ENCODE results near the gene ABCF3.
"Not testable (repeated sequence)": the region's sequence is repeated elsewhere in the genome, so short reads cannot be mapped to it uniquely, and the experiment has no call there.

Gene ABCF3

DNA sequence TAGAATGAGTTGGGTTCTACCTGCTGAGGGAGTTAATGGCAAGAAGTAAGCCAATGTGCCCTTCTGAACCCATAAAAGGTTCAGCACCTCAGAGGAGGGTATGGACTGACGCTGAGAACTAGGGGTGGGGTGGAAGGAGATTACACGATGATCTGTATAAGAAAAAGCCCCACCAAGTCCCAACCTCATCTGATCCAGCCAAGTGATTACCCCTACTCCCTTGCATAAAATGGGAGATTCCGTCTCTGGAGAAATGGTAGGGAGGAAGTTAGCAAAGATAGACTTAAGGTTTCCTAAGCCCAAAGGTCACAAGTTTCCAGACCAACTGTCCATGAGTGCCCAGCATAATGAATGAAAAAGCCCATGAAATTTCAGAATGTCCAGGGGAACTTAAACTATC is 37.9 kb upstream of the ABCF3 start:
- H3K4me3 ChIP-seq (ENCODE audit: low read depth, low read length) = no peak overlapping the region
- DNase-seq (ENCODE audit: low read depth) = no peak
- TF ChIP-seq, protein P1, sequence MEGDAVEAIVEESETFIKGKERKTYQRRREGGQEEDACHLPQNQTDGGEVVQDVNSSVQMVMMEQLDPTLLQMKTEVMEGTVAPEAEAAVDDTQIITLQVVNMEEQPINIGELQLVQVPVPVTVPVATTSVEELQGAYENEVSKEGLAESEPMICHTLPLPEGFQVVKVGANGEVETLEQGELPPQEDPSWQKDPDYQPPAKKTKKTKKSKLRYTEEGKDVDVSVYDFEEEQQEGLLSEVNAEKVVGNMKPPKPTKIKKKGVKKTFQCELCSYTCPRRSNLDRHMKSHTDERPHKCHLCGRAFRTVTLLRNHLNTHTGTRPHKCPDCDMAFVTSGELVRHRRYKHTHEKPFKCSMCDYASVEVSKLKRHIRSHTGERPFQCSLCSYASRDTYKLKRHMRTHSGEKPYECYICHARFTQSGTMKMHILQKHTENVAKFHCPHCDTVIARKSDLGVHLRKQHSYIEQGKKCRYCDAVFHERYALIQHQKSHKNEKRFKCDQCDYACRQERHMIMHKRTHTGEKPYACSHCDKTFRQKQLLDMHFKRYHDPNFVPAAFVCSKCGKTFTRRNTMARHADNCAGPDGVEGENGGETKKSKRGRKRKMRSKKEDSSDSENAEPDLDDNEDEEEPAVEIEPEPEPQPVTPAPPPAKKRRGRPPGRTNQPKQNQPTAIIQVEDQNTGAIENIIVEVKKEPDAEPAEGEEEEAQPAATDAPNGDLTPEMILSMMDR (IDR thresholded peaks at IDR 0.05; ENCODE audit: low read depth, low read length, missing control alignments) = no peak

DNA sequence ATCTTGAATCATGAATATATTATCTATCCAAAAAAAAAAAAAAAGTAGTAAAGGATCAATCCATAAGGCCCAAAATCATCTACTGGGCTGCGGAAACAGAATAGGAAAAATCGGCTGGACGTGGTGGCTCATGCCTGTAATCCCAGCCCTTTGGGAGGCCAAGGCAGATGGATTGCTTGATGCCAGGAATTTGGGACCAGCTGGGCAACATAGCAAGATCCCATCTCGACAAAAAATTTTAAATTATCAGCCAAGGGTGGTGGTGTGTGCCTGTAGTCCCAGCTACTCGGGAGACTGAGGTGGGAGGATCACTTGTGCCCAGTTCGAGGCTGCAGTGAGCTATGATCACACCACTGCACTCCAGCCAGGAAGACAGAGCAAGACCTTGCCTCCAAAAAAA is 36.9 kb upstream of the ABCF3 start:
- DNase-seq (ENCODE audit: low read depth) = no peak
- TF ChIP-seq, protein P1 (IDR thresholded peaks at IDR 0.05; ENCODE audit: low read depth, low read length, missing control alignments) = no peak

DNA sequence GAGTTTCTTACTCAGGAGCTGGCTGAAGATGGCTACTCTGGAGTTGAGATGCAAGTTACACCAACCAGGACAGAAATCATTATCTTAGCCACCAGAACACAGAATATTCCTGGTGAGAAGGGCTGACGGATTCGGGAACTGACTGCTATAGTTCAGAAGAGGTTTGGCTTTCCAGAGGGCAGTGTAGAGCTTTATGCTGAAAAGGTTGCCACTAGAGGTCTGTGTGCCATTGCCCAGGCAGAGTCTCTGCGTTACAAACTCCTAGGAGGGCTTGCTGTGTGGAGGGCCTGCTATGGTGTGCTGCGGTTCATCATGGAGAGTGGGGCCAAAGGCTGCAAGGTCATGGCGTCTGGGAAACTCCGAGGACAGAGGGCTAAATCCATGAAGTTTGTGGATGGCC is 36.2 kb upstream of the ABCF3 start:
- not testable (repeated sequence) for DNase-seq (ENCODE audit: low read depth)

More for the DNA sequence above, 36.9 kb upstream of the ABCF3 start:
- H3K4me3 ChIP-seq (ENCODE audit: low read depth, low read length) = no peak overlapping the region

DNA sequence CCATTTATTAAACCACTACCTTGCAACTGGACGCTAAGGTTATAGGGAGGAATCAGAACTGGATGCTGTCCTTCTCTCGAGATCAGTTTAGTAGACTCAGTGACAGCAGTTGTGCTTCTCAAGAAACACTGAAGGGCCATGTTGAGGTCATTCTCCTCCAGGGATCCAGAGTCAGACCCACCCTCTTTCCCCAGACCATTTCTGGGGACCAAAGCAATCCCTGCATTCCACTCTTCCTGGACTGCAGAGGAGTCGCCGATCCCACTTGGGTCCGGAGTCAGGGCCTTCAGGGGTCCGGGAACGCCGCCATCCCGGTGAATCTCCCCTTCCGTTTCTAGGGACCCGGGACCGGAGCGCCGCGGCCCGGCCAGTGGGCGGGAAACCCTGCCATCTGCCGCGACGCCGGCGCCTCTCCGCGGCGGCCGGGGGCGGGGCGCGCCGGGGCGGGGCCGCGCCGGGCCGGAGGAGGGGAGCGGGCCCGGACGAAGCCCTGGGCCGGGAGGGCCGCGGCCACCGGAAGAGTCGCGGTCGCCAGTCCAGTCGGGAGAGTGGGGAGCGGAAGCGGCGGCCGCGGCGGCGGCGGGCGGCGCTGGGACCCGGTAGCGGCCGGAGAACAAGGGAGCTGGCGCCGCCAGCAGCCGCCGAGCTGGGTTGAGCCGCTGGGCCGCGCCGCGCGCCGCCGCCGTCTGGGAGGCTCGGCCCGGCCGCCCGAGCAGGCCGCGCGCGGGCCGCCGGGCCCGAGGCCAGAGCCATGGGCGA is 30.9 kb upstream of the ABCF3 start, which contains the start of gene DVL3:
Gene DVL3, plus strand, starts transcription at position 493 of the 759 bp plus-strand sequence. Its CDS starts 259 bp downstream, at position 752.
- peak within 1 kb of the TSS; percentile 96 for H3K4me3 ChIP-seq (ENCODE audit: low read depth, low read length)
- no peak for DNase-seq (ENCODE audit: low read depth)
- TF ChIP-seq, protein P1 (IDR thresholded peaks at IDR 0.05; ENCODE audit: low read depth, low read length, missing control alignments) = no peak

More for the DNA sequence above, 36.2 kb upstream of the ABCF3 start:
- H3K4me3 ChIP-seq (ENCODE audit: low read depth, low read length) = not testable (repeated sequence)

DNA sequence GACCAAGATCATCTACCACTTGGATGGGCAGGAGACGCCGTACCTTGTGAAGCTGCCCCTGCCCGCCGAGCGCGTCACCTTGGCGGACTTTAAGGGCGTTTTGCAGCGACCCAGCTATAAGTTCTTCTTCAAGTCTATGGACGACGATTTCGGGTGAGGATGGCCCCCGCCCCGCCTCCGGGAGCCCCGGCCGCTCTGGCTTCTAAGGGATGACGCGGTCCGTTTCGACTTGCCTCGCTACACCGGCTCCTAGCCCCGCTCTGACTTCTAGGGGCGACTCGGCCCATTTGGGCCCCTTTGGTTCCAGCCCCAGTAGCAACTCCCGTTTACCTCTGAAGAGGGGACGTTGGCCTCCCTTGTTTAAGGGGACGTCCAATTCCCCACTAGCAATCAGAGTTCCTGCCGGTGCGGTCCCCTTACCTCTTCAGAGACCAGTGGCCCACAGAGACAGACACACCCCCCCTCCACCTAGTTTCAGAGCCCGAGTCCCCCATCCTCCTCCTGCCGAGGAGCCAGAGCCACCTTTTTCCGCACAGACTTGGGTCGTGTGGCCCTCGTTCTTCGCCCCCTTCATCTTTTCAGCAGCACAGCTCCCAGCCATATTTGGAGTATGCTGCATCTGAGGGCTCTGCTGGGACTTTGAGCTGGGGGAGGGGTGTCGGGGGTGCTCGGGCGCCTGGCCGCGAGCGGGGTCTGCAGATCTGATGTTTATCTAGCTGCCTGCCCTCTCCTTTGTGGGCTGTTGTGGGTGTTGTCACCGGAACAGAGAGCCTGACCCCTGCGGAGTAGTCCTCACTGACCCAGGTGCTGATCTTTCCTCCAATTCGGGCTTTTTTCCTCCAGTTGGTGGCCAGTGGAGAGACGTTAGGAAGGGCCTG is 30.1 kb upstream of the ABCF3 start:
- peak overlapping the region; percentile 96 for H3K4me3 ChIP-seq (ENCODE audit: low read depth, low read length)
- DNase-seq (ENCODE audit: low read depth) = no peak
- TF ChIP-seq, protein P1 (IDR thresholded peaks at IDR 0.05; ENCODE audit: low read depth, low read length, missing control alignments) = no peak

DNA sequence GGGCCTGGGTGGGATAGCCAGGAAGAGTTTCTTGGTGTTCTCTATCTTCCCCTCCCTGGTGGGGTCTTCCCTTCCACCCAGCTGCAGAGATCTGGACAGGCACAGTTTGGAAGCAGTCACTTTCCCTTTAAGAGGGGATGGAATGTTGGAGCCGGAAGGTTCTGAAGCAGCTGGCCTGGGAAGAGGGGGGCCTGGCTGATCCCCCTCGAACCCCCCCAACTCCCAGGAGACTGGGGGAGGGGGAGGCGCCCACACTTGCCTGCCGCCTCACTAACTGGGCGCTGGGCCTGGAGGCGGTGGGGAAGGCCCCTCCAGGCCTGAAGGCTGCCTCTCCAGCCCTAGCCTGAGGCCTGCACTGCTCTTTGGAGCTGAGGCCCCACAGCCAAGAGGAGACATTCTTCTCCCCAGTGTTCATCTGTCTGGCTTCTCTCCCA is 29.5 kb upstream of the ABCF3 start:
- no peak for DNase-seq (ENCODE audit: low read depth)
- TF ChIP-seq, protein P1 (IDR thresholded peaks at IDR 0.05; ENCODE audit: low read depth, low read length, missing control alignments) = no peak
- peak overlapping the region; percentile 96 for H3K4me3 ChIP-seq (ENCODE audit: low read depth, low read length)

DNA sequence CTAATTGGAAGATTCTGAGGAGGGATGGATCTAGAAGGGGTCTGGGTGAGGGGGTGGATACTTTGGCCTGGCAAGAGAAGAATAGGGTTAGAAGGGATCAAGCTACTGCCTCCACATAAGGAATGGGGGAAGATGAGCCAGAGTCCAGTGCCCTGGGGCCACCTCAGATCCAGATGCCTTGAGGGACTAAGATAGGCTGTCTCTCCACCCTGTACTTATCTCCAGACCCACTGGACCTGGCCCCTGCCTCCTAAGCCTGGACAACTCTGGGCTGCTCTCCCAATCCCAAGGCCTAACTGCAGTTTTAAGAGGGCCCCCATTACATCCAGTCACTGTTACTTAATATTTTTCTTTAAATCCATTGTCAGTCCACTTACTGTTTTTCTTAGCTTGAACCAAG is 28.8 kb upstream of the ABCF3 start:
- H3K4me3 ChIP-seq (ENCODE audit: low read depth, low read length) = peak overlapping the region; percentile 96
- DNase-seq (ENCODE audit: low read depth) = no peak
- TF ChIP-seq, protein P1 (IDR thresholded peaks at IDR 0.05; ENCODE audit: low read depth, low read length, missing control alignments) = no peak
